ENCODE measurements around the gene MSI2. TPM values are rescaled to one million over a fixed set of nuclear protein-coding genes. Genes with fewer than 3 reads are reported as not detected.

Gene MSI2
- total and polyA plus RNA-seq, 2 donors (not counting 3 experiments of a cell fraction or from before 2014, with no cell fraction given) = 20.9 to 59.3 TPM

GRCh38 chr17:57260325-57261083 lies 4.2 kb downstream of the MSI2 start:
- Histone ChIP-seq H3K79me2 (ENCODE audit: control insufficient read depth, insufficient read depth, low read length) (no peaks in the 10 kb centered on the region), H3K27ac (ENCODE audit: insufficient read depth, low read depth, low read length) (no peak overlapping the region), H2AFZ (ENCODE audit: low read depth, low read length) (no peak overlapping the region), H4K20me1 (replicated peaks; ENCODE audit: control insufficient read depth, extremely low read depth, insufficient read depth, low read length) (no peaks in the 10 kb centered on the region), H3K4me2 (ENCODE audit: insufficient read depth, low read length) (no peak overlapping the region), H3K4me1 (ENCODE audit: control insufficient read depth, extremely low read depth, insufficient read depth, low read length) (peaks cover 10% of the 10 kb centered on the region), H3K4me3 (replicated peaks in 1 of 3; ENCODE audit: insufficient read depth in 1 of 3, low read depth in 1 of 3, low read length in 3 of 3) (no peak overlapping the region), H3K36me3 (ENCODE audit: control insufficient read depth in 2 of 2, extremely low read depth in 1 of 2, insufficient read depth in 2 of 2, low read length in 2 of 2) (peaks cover 0 to 13% of the 10 kb centered on the region in 2 experiments), H3K27me3 (ENCODE audit: control insufficient read depth in 2 of 2, insufficient read depth in 2 of 2, low read length in 2 of 2) (no peaks in the 10 kb centered on the region), H3K9me3 (replicated peaks; ENCODE audit: control insufficient read depth, insufficient read depth, low read length) (no peaks in the 10 kb centered on the region), H3K9ac (replicated peaks; ENCODE audit: extremely low read depth, insufficient read depth, low read length) (no peak overlapping the region), H3K9me1 (replicated peaks; ENCODE audit: control insufficient read depth, extremely low read depth, insufficient read depth, low read length) (no peaks in the 10 kb centered on the region)
- no TSS peak for BruUV-seq (replicated peaks)
- DNase-seq (ENCODE audit: low read depth, low spot score) = no peak
- dilution Hi-C loops (cut with MboI; ENCODE audit: extremely low pct_ligation_motif_present, low sequenced_read_pairs) = no loop called here
- POLR2A ChIA-PET = no interaction called here
- intact Hi-C loops (cut with micrococcal nuclease) = no loop called here
- CTCF ChIA-PET = interaction anchor here (0.6 to 1.1 kb wide), 3 partner anchors 9 to 163 kb away, joined by 3 to 4 read pairs (median 3); no protein-coding TSS in a partner anchor
- TF ChIP-seq POLR2A (IDR thresholded peaks at IDR 0.05; ENCODE audit: low read depth, low read length) (no peak), EZH2 (IDR thresholded peaks at IDR 0.05; ENCODE audit: borderline replicate concordance, low read depth, low read length, severe bottlenecking) (no peak), CTCF (IDR thresholded peaks at IDR 0.05; ENCODE audit: extremely low read depth in 1 of 2, insufficient read depth in 1 of 2, low read depth in 1 of 2, low read length in 2 of 2) (no peak), JUN (IDR thresholded peaks at IDR 0.05; ENCODE audit: borderline replicate concordance, insufficient read depth, insufficient read length, low read depth) (no peak), MYC (IDR thresholded peaks at IDR 0.05; ENCODE audit: low read depth, low read length) (no peak), GATA2 (IDR thresholded peaks at IDR 0.05; ENCODE audit: insufficient read depth, insufficient read length, low read depth, low read length) (no peak), POLR2AphosphoS5 (IDR thresholded peaks at IDR 0.05; ENCODE audit: insufficient read depth, low read depth, low read length) (no peak), FOS (IDR thresholded peaks at IDR 0.05; ENCODE audit: borderline replicate concordance, insufficient read depth, low read length) (no peak), MAX (IDR thresholded peaks at IDR 0.05; ENCODE audit: insufficient read depth, insufficient read length) (no peak)
- FAIRE-seq = no peak

All from endothelial cell of umbilical vein (primary cell).